Chondrocyte (in vitro differentiated cells): ENCODE measurements around the gene USP14. TPM values are rescaled to one million over a fixed set of nuclear protein-coding genes. Genes with fewer than 3 reads are reported as not detected.
A peak's percentile ranks its signal among the peaks of the same experiment; 100 is the strongest.

Experiments used
- DNase-seq: peaks from one replicate; pipeline ENCODE4 v3.0.0; 2021; ENCODE audit warnings: mixed read lengths, low spot score
- H3K27ac Mint-ChIP-seq: one replicate; pipeline ENCODE4 v1.8.0; 2021; ENCODE audit warnings: mild to moderate bottlenecking, moderate library complexity, mixed read lengths; ENCODE audit not compliant: unreplicated experiment
- H3K27me3 Mint-ChIP-seq: 2 replicates; pipeline ENCODE4 v1.8.0; 2021; ENCODE audit warnings: low read depth, mixed read lengths
- H3K36me3 Mint-ChIP-seq: 2 replicates; pipeline ENCODE4 v1.8.0; 2021; ENCODE audit warnings: low read depth, mixed read lengths
- H3K4me1 Mint-ChIP-seq: 2 replicates; pipeline ENCODE4 v1.8.0; 2021; ENCODE audit warnings: low read depth, mild to moderate bottlenecking, mixed read lengths
- H3K4me3 Mint-ChIP-seq: one replicate; pipeline ENCODE4 v1.8.0; 2021; ENCODE audit warnings: mild to moderate bottlenecking, moderate library complexity, mixed read lengths; ENCODE audit not compliant: unreplicated experiment
- H3K9me3 Mint-ChIP-seq: 2 replicates; pipeline ENCODE4 v1.8.0; 2021; ENCODE audit warnings: low read depth, mixed read lengths
- total RNA-seq: library from RNA; stranded (reverse); gene quantifications from 3 replicates; pipeline ENCODE4 v1.2.1, GENCODE V29; 2021
- TF ChIP-seq, protein P1 (sequence below): fragments of 200-600 bp; sonication (generic); IDR thresholded peaks from 2 replicates; pipeline ENCODE4 v1.5.0; 2021; ENCODE audit warnings: antibody characterized with exemption, mild to moderate bottlenecking, moderate library complexity

Gene USP14
- total RNA-seq, 1 donor from 2014 or later = 76.7 TPM

DNA sequence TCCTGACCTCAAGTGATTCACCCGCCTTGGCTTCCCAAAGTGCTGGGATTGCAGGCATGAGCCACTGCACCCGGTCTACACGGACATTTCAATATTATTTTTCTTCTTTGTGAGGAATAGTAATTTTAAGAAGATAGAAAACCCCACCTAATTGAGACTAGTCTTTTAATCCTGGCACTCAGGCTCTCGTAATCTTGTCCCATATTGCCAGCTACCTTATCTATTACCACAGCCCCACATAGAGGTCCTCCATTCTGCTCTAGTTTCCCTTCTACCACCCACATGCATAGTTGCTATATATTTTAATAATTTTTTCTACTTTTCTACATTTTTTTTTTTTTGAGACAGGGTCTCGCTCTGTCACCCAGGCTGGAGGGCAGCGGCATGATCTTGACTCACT, 9.5 kb upstream of the USP14 start:
- no peak overlapping the region for H3K4me3 Mint-ChIP-seq
- TF ChIP-seq, protein P1, sequence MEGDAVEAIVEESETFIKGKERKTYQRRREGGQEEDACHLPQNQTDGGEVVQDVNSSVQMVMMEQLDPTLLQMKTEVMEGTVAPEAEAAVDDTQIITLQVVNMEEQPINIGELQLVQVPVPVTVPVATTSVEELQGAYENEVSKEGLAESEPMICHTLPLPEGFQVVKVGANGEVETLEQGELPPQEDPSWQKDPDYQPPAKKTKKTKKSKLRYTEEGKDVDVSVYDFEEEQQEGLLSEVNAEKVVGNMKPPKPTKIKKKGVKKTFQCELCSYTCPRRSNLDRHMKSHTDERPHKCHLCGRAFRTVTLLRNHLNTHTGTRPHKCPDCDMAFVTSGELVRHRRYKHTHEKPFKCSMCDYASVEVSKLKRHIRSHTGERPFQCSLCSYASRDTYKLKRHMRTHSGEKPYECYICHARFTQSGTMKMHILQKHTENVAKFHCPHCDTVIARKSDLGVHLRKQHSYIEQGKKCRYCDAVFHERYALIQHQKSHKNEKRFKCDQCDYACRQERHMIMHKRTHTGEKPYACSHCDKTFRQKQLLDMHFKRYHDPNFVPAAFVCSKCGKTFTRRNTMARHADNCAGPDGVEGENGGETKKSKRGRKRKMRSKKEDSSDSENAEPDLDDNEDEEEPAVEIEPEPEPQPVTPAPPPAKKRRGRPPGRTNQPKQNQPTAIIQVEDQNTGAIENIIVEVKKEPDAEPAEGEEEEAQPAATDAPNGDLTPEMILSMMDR = no peak

DNA sequence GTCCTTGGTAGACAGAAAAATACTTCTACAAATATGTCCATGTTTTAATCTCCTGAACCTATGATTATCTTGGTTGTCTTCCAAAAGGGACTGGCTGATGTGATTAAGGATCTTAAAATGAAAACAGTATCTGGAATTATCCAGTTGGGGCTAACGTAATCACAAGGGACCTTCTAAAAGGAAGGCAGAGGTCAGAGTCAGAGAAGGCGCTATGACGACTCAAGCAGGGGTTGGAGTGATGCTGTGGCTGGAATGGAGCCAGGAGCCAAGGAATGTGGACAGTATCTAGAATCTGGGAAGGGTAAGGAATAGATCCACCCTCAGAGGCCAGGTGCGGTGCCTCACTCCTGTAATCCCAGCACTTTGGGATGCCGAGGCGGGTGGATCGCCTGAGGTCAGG, 4.2 kb upstream of the USP14 start:
- no peaks in the 10 kb centered on the region for H3K9me3 Mint-ChIP-seq
- peaks cover 4% of the 10 kb centered on the region for H3K27me3 Mint-ChIP-seq
- TF ChIP-seq, protein P1 = no peak
- H3K27ac Mint-ChIP-seq = no peak overlapping the region
- DNase-seq = no peak
- no peak overlapping the region for H3K4me3 Mint-ChIP-seq
- peaks cover 2% of the 10 kb centered on the region for H3K4me1 Mint-ChIP-seq
- no peaks in the 10 kb centered on the region for H3K36me3 Mint-ChIP-seq

More for the DNA sequence above, 9.5 kb upstream of the USP14 start:
- no peak for DNase-seq
- Mint-ChIP-seq H3K27me3 (peaks cover 4% of the 10 kb centered on the region), H3K36me3 (no peaks in the 10 kb centered on the region), H3K4me1 (no peaks in the 10 kb centered on the region), H3K9me3 (no peaks in the 10 kb centered on the region), H3K27ac (no peak overlapping the region)

DNA sequence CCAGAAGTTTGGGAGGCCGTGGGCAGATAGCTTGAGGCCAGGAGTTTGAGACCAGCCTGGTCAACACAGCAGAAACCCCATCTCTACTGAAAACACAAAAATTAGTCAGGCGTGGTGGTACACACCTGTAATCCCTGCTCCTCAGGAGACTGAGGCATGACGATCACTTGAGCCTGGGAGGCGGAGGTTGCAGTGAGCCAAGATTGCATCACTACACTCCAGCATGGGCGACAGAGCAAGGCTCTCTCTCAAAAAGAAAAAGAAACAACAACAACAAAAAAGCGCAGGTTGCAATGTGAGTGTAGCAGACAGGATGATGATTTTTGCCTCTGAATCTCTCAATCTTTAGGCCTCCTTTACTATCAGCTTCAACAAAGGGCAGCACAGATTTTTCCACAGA, 2.7 kb upstream of the USP14 start:
- TF ChIP-seq, protein P1 = no peak
- H3K27me3 Mint-ChIP-seq = peaks cover 1% of the 10 kb centered on the region
- H3K27ac Mint-ChIP-seq = no peak overlapping the region
- H3K36me3 Mint-ChIP-seq = no peaks in the 10 kb centered on the region
- DNase-seq = no peak
- no peak overlapping the region for H3K4me3 Mint-ChIP-seq
- H3K4me1 Mint-ChIP-seq = peaks cover 17% of the 10 kb centered on the region
- no peaks in the 10 kb centered on the region for H3K9me3 Mint-ChIP-seq

DNA sequence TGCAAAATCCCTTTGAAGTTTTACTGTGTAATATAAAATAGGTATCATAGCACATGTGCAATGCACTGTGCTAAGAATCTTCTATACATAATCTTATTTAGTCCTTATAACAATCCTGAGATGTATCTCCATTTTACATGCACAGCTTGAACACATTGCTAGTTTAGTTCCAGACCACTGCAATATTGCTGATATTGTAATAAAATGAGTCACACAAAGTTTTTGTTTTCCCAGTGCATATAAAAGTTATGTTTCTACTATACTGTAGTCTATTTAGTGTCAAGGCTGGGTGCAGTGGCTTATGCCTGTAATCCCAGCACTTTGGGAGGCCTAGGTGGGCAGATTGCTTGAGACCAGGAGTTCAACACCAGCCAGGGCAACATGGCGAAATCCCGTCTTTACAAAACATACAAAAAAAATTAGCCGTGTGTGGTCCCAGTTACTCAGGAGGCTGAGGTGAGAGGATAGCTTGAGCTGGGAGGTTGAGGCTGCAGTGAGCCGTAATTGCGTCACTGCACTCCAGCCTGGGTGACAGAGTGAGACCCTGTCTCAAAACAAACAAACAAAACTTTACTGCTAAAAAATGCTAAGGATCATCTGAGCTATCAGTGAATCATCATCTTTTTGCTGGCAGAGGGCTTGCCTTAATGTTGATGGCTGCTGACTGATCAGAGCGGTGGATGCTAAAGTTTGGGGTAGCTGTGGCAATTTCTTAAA, 1.7 kb upstream of the USP14 start:
- Mint-ChIP-seq H3K4me1 (peaks cover 25% of the 10 kb centered on the region), H3K4me3 (no peak overlapping the region)
- no peak for DNase-seq

DNA sequence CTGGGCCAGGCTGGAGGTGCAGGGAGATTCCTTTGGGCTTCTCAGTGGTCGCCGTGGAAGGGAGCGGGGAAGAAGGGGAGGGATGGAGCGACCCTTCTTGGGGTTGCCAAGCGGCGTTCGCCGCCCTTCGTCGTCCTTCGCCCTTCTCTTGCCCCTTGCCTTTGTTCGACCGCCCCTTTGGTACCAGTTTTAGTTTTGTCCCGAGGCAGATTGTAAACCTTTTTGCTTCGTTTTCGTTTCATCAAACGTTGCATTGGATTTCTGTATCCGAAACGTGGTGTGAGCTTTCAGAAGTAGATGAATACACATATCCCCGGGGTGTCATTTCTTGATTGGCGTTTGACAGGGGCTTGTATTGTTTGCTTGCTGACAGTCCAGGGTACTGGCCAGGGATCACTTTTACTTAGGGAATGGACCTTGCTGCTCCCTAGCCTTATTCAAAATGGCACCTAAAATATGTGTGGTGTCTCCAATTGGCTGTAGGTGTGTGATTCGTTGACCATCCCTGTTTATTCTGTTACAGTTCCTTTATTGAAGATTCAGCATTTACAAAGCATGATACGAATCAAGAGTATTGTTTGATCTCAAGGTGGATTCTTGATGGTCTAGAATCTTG, 788 bp downstream of the USP14 start:
- Mint-ChIP-seq H3K27ac (peak overlapping the region; percentile 92), H3K9me3 (no peaks in the 10 kb centered on the region), H3K27me3 (no peaks in the 10 kb centered on the region), H3K4me3 (peak overlapping the region; percentile 95), H3K36me3 (peaks cover 3% of the 10 kb centered on the region), H3K4me1 (peaks cover 27% of the 10 kb centered on the region)
- TF ChIP-seq, protein P1 = no peak
- no peak for DNase-seq

More for the DNA sequence above, 1.7 kb upstream of the USP14 start:
- peaks cover 1% of the 10 kb centered on the region for H3K27me3 Mint-ChIP-seq
- H3K9me3 Mint-ChIP-seq = no peaks in the 10 kb centered on the region
- H3K36me3 Mint-ChIP-seq = no peaks in the 10 kb centered on the region
- TF ChIP-seq, protein P1 = no peak
- no peak overlapping the region for H3K27ac Mint-ChIP-seq
